Transverse colon (tissue), 4 donors: ENCODE results near the gene LRRC4C. TPM values are rescaled to one million over a fixed set of nuclear protein-coding genes. Genes with fewer than 3 reads are reported as not detected.

Experiments
- DNase-seq: peaks from one replicate; pipeline ENCODE4 v3.0.0-alpha.2; 2019
- H3K27ac ChIP-seq, 4 donors: fragments of 200-600 bp; sonication (generic); 2 replicates each; pipeline ENCODE4 v1.5.1; 2016 to 2018; ENCODE audit warnings: inconsistent platforms in 4 of 4
- H3K27me3 ChIP-seq: fragments of 200-600 bp; sonication (generic); 2 replicates; pipeline ENCODE4 v1.5.1; 2017; ENCODE audit warnings: inconsistent platforms
- H3K36me3 ChIP-seq, 4 donors: fragments of 200-600 bp; sonication (generic); 2 replicates each; pipeline ENCODE4 v1.5.1; 2017 to 2019; ENCODE audit warnings: inconsistent platforms in 4 of 4
- H3K4me1 ChIP-seq, 4 donors: fragments of 200-600 bp; sonication (generic); 2 replicates each; pipeline ENCODE4 v1.5.1; 2017 to 2020; ENCODE audit warnings: inconsistent platforms in 4 of 4
- H3K4me3 ChIP-seq, 4 donors: fragments of 200-600 bp; sonication (generic); 1 replicate in 1 of 4; 2 replicates in 3 of 4; pipeline versions ENCODE4 v1.5.1 to v1.6.1; 2017 to 2019; ENCODE audit warnings: inconsistent platforms in 4 of 4
- H3K9me3 ChIP-seq, 2 donors: fragments of 200-600 bp; sonication (generic); 2 replicates each; pipeline ENCODE4 v1.5.1; 2017 to 2019; ENCODE audit warnings: inconsistent platforms in 2 of 2
- CTCF ChIP-seq, 5 experiments: fragments of 200-600 bp in 3 of 5; fragments of 450-650 bp in 2 of 5; sonication (generic) in 3 of 5; IDR thresholded peaks; 1 replicate in 2 of 5; 2 replicates in 3 of 5; pipeline ENCODE4 v1.5.1; 2016 to 2017; ENCODE audit warnings: antibody characterized with exemption in 5 of 5, inconsistent platforms in 3 of 5, mild to moderate bottlenecking in 2 of 5, moderate library complexity in 1 of 5
- EP300 ChIP-seq: sonication (generic); formaldehyde crosslinking; IDR thresholded peaks from one replicate; pipeline ENCODE4 v1.6.1; 2017; ENCODE audit warnings: antibody characterized with exemption, low read depth
- POLR2A ChIP-seq: fragments of 450-650 bp; IDR thresholded peaks from one replicate; pipeline ENCODE4 v1.6.1; 2016; ENCODE audit warnings: antibody characterized with exemption, mild to moderate bottlenecking, moderate library complexity
- POLR2AphosphoS5 ChIP-seq, 3 donors: sonication (generic); formaldehyde crosslinking; IDR thresholded peaks; one replicate each; pipeline ENCODE4 v1.6.1; 2016; ENCODE audit warnings: antibody characterized with exemption in 3 of 3
- WGBS, 2 donors: methylation state at CpG; one replicate each; pipeline ENCODE4 v1.1.5; 2018; ENCODE audit warnings: low coverage in 1 of 2; 5-methylcytosine and 5-hydroxymethylcytosine counted together
- in situ Hi-C, 4 donors: fragments of 200-750 bp; cut with MboI; loops; one replicate each; pipeline versions ENCODE4 v1.15.0 to v1.15.1; 2017; ENCODE audit warnings: low sequenced_read_pairs in 3 of 4, low pct_ligation_motif_present in 1 of 4, low pct_unique_long_range_greater_than_20kb in 1 of 4
- intact Hi-C: fragments of 100-400 bp; cut with DNase I; formaldehyde crosslinking; loops from one replicate; pipeline ENCODE4 v1.15.1; 2023; ENCODE audit warnings: low total_unique reads
- total RNA-seq, 4 donors: library from RNA; depleted of rRNA; stranded (reverse); fragments of >200 nt; gene quantifications; one replicate each; pipeline ENCODE4 v1.1.0, GENCODE V29; 2016

Gene LRRC4C
- total RNA-seq, 4 donors from 2014 or later = 0.55 to 1.9 (median 0.64) TPM; not detected in 1

GRCh38 chr11:41281131-41281742 lies 178.2 kb downstream of the LRRC4C start:
- no peak for DNase-seq
- Histone ChIP-seq H3K4me1 (no peaks in the 10 kb centered on the region), H3K9me3 (no peaks in the 10 kb centered on the region), H3K36me3 (no peaks in the 10 kb centered on the region), H3K4me3 (no peak overlapping the region), H3K27me3 (no peaks in the 10 kb centered on the region), H3K27ac (no peak overlapping the region)
- in situ Hi-C loops (no loop called here), intact Hi-C loops (no loop called here)
- TF ChIP-seq POLR2AphosphoS5 (IDR thresholded peaks at IDR 0.05) = no peak
- no peak for TF ChIP-seq POLR2A
- TF ChIP-seq CTCF (IDR thresholded peaks at IDR 0.05) = no peak
- TF ChIP-seq EP300 = no peak
- WGBS, 2 donors = 44 to 63% methylated on average over 5 to 7 of the region's 7 CpGs

GRCh38 chr11:41274831-41275230 lies 184.6 kb downstream of the LRRC4C start:
- TF ChIP-seq CTCF (IDR thresholded peaks at IDR 0.05) = no peak
- TF ChIP-seq EP300 = no peak
- no peak for TF ChIP-seq POLR2A
- TF ChIP-seq POLR2AphosphoS5 (IDR thresholded peaks at IDR 0.05) = no peak
- H3K27me3 ChIP-seq = no peaks in the 10 kb centered on the region
- DNase-seq = no peak
- in situ Hi-C loops (no loop called here), intact Hi-C loops (no loop called here)
- no peaks in the 10 kb centered on the region for H3K36me3 ChIP-seq
- H3K27ac ChIP-seq = no peak overlapping the region
- H3K4me1 ChIP-seq = no peaks in the 10 kb centered on the region
- no peak overlapping the region for H3K4me3 ChIP-seq
- WGBS, 2 donors = 71 to 84% methylated on average over 1 to 8 of the region's 8 CpGs
- no peaks in the 10 kb centered on the region for H3K9me3 ChIP-seq

- 78 to 81% methylated on average over 3 of the region's 3 CpGs for WGBS, 2 donors
- in situ Hi-C loops = no loop called here
- DNase-seq = no peak
Measured at GRCh38 chr11:41273908-41274307, 185.5 kb downstream of the LRRC4C start.

GRCh38 chr11:41267451-41267850 lies 192.0 kb downstream of the LRRC4C start:
- intact Hi-C loops = no loop called here
- Histone ChIP-seq H3K36me3 (no peaks in the 10 kb centered on the region), H3K27me3 (no peaks in the 10 kb centered on the region), H3K27ac (no peak overlapping the region), H3K4me3 (no peak overlapping the region), H3K4me1 (no peaks in the 10 kb centered on the region), H3K9me3 (no peaks in the 10 kb centered on the region)
- DNase-seq = no peak
- in situ Hi-C loops = no loop called here
- 66 to 74% methylated on average over 3 to 5 of the region's 5 CpGs for WGBS, 2 donors
- TF ChIP-seq CTCF (IDR thresholded peaks at IDR 0.05) = no peak

More at GRCh38 chr11:41273908-41274307, 185.5 kb downstream of the LRRC4C start:
- intact Hi-C loops = no loop called here
- Histone ChIP-seq H3K36me3 (no peaks in the 10 kb centered on the region), H3K27me3 (no peaks in the 10 kb centered on the region), H3K9me3 (no peaks in the 10 kb centered on the region), H3K4me3 (no peak overlapping the region), H3K27ac (no peak overlapping the region), H3K4me1 (no peaks in the 10 kb centered on the region)
- no peak for TF ChIP-seq EP300
- TF ChIP-seq POLR2A = no peak
- TF ChIP-seq CTCF (IDR thresholded peaks at IDR 0.05) = no peak
- no peak for TF ChIP-seq POLR2AphosphoS5 (IDR thresholded peaks at IDR 0.05)
